SIG-M5 (cell line): ENCODE results near the gene PRKRA.
"Not testable (repeated sequence)": the region's sequence is repeated elsewhere in the genome, so short reads cannot be mapped to it uniquely, and the experiment has no call there.

Experiments used
- DNase-seq: peaks from one replicate; lab custom pipeline; 2025; lab: John Stamatoyannopoulos, UW

The PRKRA gene

GRCh38 chr2:178450774-178451525 is at the start of gene PRKRA, which contains the start of gene PJVK:
TSS of gene PRKRA (minus strand) at chr2:178451175. CDS start at chr2:178451030, 145 bp downstream.
TSS of gene PJVK (plus strand) at chr2:178451378. CDS start at chr2:178453410, 2,032 bp downstream.
- peak; percentile 69 for DNase-seq

DNA sequence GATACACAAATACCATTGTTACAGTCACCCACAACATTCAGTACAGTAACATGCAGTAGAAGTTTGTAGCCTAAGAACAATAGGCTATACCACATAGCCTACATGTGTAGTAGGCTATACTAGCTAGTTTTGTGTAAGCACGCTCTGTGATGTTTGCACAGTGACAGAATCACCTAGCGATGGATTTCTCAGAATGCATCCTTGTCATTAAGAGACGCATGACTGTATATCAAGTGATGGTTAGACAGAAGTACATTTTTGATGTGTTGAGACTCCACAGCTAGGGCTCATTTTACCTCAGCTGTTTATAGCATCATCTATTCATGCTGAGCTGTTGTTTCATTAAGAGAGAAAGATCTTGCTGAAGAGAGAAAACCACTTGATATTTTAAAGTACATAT is 48.7 kb upstream of the PRKRA start:
- no peak for DNase-seq

- DNase-seq = no peak
Observed at GRCh38 chr2:178498137-178498536, 47.2 kb upstream of the PRKRA start.

DNA sequence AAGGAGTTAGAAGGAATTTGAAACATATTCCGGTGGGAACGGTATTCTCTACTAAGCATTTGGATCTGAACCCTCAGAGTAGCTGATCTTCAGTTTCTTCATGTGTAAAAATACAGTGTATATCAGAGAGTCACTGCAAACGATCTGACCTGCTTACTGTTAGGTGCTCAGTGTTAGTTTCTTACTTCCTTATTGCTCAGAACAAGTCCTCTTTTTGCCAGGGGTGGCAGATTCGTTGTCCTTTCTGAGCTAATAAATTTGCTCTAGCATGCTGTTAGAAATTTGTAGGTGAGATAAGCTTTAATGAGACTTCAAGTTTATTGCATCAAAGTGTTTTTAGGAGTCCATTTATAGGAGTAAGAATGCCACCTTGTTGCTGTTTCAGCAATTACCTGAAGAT is 45.1 kb upstream of the PRKRA start:
- DNase-seq = no peak

- no peak for DNase-seq
Observed at GRCh38 chr2:178491612-178492011, 40.6 kb upstream of the PRKRA start.

DNA sequence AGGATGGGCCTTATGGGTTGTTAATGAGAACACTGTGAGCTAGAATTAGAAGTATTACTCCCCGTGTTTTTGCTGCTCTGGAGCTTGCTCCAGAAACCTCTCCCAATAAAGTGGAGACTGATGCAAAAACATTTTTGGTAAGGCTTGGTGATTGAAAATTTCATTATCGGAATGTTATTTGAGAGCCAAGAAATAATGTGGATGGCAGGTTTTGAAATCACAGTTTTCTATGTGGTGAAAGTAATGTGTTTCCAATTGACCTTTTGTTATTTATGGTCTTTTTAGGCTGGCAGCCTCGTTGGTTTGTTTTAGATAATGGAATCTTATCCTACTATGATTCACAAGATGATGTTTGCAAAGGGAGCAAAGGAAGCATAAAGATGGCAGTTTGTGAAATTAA is 34.4 kb upstream of the PRKRA start:
- no peak for DNase-seq

DNA sequence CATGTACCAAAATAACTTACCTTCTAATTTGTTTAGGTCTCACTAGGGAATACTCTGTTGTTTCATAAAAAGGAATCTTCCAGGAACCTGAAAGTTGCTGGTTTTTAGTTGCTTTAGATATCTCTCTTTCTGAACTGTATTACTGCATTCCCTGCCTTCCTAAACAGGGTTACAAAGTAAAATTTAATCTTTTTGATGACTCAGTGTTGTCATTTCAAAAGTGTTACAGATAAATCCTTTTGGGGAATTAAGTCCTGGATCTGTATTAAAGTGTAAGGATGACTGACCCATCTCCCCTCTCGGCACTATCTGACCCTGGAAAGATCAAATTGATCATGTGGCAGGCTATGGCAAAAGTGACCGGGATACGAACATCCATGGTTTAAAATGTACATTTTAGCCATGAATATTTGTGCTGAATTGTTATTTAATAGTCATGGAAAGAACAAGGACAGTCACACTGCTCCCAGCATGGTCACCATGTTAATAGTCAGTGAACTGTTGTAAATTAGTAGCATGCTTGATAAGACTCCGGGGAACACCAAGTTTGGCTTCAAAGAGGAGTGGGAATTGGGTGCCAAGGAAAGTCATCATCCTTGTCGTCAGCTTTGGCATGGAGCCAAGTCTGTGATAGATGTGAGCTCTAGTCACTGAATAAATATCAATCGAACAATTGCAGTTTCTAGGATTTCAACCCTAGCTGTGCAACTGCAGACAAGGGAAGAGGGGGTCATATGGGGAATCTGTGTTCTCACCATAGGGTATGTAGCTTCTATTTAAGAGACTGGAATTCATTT is 33.5 kb upstream of the PRKRA start:
- DNase-seq = no peak

GRCh38 chr2:178482437-178482836 is 31.5 kb upstream of the PRKRA start:
- DNase-seq = no peak

DNA sequence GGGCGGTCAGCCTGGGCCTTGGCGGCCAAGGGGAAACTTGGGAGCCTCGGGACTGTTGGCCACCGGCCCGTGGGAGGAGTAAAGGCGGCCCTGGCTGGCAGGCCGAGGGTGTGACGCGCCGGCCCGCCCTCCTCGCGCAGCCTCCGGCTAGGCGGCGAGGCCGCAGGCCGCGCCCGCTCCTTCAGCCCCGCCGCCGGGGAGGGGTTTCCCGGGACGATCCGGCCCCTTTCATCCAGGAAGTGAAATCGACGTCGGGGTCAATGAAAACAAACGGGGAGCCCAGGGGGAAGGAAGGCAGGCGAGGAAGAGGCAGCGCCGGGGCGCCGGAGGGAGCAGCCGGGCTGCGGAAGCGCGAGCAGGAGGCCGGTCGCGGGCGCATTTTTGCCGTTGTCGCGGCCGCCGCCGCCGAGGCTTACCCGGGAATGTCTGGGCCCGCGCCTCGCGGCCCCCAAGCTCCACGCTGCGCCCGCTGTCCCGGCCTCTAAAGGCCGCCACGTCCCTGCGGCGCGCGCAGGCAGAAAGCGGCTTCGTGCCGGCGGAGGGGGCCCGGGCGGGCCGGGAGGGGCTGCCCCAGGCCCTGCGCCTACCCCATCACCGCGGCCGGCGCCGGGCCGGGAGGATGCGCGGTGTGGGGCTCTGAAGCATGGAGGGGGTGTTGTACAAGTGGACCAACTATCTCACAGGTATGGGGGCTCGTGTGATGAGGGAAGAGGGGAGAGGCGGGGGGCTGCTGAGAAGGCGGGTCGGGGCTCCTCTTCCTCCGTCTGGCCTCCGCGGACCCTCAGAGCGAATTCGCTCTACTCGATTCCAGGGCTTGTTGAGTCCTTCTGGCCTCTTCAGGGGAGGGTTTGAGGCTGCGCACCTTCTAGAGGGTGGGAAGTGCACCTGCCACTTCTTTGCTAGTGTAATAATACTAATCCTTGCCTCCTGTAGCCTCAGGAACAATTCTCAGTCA is 29.5 kb upstream of the PRKRA start, which contains the start of gene PLEKHA3:
Gene PLEKHA3 (plus strand): TSS at position 231 of the 955 bp plus-strand sequence. CDS start 413 bp downstream, at position 644.
- DNase-seq = peak; percentile 63

DNA sequence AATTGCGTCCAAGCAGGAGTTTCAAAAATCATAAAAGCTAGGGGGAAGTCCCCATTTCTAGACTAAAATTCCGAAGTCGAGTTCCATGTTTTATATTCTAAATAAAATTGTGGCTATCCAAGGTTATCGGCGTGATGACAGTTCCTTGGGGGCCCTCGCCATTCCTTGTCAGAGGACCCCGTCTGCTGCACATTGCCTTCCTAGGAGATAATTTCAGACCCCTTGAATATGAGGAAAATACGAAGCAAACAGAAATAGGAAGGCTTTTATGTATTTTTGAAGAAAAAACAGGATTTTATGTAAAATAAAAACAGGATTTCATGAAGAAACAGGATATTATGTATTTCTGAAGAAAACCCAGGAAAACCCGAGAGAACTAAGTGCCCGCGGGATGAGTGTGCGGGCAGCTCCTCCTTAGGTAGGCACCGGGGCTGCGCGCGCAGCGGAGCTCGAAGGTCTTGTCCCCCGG is 28.8 kb upstream of the PRKRA start:
- DNase-seq = no peak

DNA sequence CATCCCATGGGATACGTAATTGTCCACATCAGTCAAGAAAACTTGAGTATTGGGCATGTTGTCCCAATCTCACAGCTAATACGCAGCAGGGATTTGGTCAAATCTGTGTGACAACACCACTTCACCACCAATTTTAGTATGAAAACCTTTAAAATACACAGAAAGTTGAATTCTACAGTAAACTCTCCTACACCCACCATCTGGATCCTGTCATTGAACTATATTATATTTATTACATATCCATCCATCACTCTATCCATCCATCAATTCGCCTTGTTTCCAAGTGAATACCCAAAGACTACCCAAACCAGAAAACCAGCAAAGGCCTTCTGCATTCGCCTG is 28.3 kb upstream of the PRKRA start:
- no peak for DNase-seq

DNA sequence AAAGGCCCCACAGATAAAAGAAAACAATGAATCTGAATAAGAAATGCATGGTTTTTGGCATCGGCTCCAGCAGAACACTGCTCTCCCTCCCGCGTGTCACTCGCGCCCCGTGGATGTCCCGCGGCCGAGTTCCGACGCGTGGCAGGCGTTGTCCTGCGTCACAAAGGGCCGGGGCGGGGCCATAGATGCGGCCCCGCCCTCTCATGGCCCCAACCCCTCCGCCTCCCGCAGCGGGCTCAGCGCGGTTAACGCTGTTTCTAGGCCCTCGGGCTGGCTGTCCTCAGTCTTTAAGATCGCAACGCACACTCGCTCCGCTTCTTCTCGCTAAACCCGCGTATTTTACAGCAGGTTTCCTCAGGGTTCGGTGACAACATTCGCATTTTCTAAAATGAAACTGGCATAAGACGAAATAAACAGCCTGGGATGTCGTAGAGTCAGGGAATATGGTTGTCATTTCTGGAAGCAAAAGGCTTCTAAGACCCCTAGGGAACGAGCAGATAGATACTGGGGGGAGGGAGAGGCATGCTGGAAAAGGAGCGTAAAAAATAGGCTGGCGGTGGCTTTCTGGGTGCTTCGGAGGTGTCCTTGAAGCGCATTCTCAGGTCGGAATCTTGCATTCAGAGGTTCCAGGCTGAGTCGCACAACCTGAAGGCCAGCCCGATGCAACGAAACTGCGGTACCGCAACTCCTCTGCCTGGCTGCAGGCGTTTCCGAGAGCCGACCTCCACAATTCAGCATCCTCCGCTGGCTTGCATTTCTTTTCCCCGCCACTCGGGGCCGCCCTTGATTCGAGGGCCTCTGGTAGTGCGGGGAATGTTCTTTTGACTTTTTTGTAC is 27.7 kb upstream of the PRKRA start, which contains the start of gene FKBP7:
Gene FKBP7 (minus strand): TSS at position 162 of the 836 bp plus-strand sequence. CDS start 101 bp downstream, at position 61.
- DNase-seq = peak; percentile 18

DNA sequence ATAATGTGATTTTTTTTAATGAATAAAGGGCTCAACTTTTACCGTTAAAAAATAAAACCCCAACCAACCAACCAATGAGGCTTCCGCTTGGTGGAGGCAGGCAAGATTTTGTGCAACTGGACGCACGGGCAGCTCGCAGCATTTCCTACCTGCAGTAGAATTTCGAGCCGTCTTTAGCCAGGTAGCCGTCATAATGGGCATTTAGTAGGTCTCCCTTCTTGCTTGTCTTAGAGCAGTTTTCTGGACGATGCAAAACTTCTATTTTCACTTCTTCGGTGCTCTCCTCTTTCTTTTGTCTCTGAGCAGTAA is 27.1 kb upstream of the PRKRA start:
- no peak for DNase-seq

GRCh38 chr2:178477443-178478129 is 26.6 kb upstream of the PRKRA start:
- DNase-seq = no peak

DNA sequence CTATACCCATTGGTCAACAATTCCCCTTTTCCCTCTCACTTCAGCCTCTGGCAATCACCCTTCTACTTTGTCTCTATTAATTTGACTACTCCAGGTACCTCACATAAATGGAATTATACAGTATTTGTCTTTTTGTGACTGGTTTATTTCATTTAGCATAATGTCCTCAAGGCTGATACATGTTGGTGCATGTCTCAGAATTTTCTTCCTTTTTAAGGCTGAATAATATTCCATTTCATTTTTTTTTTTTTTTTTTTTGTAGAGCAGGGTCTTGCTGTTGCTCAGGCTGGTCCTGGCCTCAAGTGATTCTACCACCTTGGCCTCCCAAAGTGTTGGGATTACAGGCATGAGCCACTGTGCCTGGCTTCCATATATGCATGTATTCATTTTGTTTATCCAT is 25.5 kb upstream of the PRKRA start:
- no peak for DNase-seq

- DNase-seq = no peak
Observed at GRCh38 chr2:178474560-178474959, 23.6 kb upstream of the PRKRA start.

DNA sequence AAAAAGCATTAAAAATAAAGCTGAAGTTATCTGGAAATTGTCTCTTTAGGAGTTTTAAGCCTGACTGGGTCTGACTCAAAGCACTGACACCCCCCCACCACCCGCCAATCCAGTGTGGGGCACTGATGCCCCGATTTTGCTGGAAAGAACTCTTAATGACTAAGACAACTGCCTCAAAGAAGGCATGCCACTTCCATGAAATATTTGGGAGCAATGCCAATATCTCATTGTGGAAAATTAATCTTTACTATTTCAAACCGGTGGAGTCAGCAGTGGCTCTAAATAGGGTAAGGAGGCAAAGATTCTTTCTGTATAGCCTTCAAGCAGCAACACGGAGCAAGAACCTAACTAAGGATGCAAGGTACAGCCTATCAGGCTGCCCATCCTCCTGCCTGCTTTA is 23.0 kb upstream of the PRKRA start:
- DNase-seq = no peak

DNA sequence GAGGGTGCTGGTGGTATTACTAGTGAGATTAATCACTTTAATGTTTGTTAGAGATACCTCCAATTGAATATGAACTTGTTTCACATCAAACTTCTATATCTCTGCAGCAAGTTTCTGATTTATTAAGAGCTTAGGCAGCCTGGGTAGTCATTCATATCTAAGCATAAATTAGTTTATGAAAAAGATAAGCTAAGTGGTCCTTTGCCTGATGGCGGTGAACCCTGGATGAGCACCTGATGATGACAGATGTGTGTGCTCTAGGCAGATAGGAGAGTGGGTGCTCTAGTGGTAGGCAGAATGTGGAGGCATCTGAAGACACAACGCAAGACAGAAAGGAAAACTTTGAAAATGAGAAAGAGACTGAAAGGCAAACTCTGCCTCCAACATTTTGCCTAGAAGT is 22.4 kb upstream of the PRKRA start:
- no peak for DNase-seq

- DNase-seq = not testable (repeated sequence)
Observed at GRCh38 chr2:178471313-178471712, 20.3 kb upstream of the PRKRA start.

GRCh38 chr2:178469219-178469849 is 18.4 kb upstream of the PRKRA start:
- DNase-seq = no peak
